Measurements from ENCODE around the gene PTGIS. TPM values are rescaled to one million over a fixed set of nuclear protein-coding genes. Genes with fewer than 3 reads are reported as not detected.
"Not testable (repeated sequence)": the region's sequence is repeated elsewhere in the genome, so short reads cannot be mapped to it uniquely, and the experiment has no call there.

PTGIS gene
- total and polyA plus RNA-seq, 2 donors = 0.76 to 3.3 TPM

DNA sequence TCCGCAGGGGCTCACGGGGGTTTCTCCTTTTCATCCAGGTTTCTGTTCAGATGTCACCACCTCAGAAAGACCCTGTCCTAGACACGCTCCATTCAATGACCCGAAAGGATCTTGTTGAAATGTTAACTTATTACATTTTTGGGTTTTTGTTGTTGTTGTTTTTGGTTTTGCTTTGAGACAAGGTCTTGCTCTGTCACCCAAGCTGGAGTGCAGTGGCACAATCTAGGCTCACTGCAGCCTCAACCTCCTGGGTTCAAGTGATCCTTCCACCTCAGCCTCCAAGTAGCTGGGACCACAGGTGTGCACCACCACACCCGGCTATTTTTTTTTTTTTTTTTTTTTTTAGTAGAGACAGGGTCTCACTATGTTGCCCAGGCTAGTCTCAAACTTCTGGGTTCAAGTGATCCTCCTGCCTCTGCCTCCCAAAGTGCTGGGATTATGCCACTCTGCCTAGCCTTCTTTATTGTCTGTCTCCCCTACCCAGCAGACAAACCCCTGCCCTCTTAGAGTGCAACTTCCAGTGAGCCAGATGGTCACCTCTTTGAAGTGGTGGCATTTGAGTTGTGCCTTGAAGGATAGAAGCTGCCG, 43.7 kb upstream of the PTGIS start:
- H3K4me3 ChIP-seq (ENCODE audit: low read length in 2 of 2); H3K9me3 ChIP-seq (ENCODE audit: control insufficient read depth in 2 of 2, insufficient read depth in 1 of 2, low read length in 1 of 2); H3K36me3 ChIP-seq (ENCODE audit: control insufficient read depth in 2 of 2, insufficient read depth in 2 of 2, low read length in 1 of 2); DNase-seq (ENCODE audit: low read depth in 6 of 9, low spot score in 9 of 9); H3K27ac ChIP-seq (ENCODE audit: low read depth in 1 of 2, low read length in 1 of 2): not testable (repeated sequence)
- peaks cover 0 to 11% of the 10 kb centered on the region in 2 donors for H3K4me1 ChIP-seq (ENCODE audit: control insufficient read depth in 2 of 2, insufficient read depth in 2 of 2, low read length in 2 of 2)
- H3K27me3 ChIP-seq (ENCODE audit: control insufficient read depth in 2 of 2, insufficient read depth in 1 of 2, low read length in 1 of 2) = peaks cover 5 to 19% of the 10 kb centered on the region in 2 donors
- 76% methylated on average over 6 of the region's 6 CpGs for WGBS

DNA sequence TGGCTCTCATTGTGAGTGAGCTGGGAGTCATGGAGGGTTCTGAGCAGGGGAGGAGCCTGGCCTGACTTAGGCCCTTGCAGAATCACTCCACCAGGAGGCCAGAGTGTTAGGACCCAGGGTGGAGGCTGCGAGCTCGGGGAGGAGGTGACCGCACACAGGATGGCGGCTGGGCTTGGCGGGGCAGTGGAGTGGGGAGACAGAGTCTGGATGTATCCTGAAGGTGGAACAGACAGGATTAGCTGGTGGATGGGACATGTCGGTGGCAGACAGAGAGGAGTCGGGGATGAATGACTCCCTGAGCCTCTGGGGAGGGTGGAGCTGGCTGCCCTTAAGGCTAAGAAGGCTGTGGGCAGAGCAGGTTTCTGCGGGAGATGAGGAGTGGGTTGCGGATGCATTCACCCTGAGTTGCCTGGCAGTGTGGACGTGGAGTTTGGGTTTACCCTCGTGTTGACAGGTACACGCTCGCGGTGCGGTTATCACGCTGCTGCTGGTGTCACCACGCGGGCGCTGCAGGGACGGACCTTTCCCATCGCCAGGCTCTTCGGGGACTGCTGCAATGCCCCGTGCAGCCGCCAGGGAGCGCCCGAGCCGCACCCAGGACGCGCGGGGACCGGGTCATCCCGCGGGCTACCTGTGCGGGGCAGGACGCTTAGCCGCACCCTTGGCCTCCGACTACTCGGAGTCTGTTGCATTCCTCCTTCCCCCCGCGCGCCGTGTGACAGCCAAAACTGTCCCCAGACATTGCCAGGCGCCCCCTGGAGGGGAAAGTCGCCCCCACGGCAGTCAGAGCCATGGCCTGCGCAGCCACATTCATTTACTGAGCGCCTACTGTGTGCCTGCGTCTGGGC, 43.0 kb upstream of the PTGIS start:
- 18% methylated on average over 48 of the region's 48 CpGs for WGBS
- Histone ChIP-seq H3K27me3 (ENCODE audit: control insufficient read depth in 2 of 2, insufficient read depth in 1 of 2, low read length in 1 of 2) (peaks cover 5 to 20% of the 10 kb centered on the region in 2 donors), H3K36me3 (ENCODE audit: control insufficient read depth in 2 of 2, insufficient read depth in 2 of 2, low read length in 1 of 2) (no peaks in the 10 kb centered on the region), H3K27ac (ENCODE audit: low read depth in 1 of 2, low read length in 1 of 2) (no peak overlapping the region), H3K4me3 (ENCODE audit: low read length in 2 of 2) (no peak overlapping the region), H3K4me1 (ENCODE audit: control insufficient read depth in 2 of 2, insufficient read depth in 2 of 2, low read length in 2 of 2) (peaks cover 0 to 11% of the 10 kb centered on the region in 2 donors), H3K9me3 (ENCODE audit: control insufficient read depth in 2 of 2, insufficient read depth in 1 of 2, low read length in 1 of 2) (no peaks in the 10 kb centered on the region)
- peak in 8 of 9 donors; percentile 6 to 59 (median 34) for DNase-seq (ENCODE audit: low read depth in 6 of 9, low spot score in 9 of 9)

DNA sequence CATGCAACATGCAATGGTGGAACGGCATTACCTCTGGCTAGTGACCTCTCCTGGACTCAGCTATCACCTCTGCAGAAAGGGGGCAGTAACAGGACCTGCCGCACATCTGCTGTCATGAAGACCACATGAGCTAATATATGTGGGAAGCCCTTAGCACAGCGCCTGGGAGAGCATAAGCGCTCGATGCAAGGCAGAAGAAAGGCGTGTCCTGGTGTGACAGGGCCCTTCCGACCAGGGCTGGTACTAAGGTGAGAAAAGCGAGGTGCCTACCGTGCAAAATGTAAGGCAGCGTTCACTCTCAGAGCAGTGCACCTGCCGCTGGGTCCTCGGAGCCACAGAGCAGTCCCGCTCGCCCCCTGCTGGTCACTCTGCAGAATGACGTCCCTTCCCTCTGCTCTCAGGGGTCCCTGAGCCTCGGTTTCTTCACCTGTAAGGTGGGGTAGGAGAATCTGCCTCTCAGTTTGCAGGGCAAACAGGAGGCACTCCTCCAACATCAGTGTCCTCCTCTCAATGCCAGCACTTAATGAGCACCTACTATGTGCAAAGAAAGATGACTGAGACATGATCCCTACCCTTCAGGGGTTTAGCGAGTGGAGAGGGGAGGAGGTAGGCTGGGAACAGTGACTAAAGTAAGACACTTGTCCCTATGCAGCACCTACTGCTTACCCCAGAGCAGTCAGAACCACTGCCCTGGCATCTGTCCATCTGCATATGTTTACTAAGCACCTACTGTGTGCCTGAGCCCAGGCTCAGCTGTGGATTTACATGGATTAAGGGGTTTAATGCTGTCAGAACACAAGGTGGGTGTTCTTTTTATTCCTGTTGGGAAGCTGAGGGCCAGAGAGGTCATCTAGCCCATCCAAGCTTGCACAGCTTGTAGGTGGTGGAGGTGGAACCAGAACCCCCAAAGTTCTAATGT, 41.1 kb upstream of the PTGIS start:
- no peak overlapping the region for H3K27ac ChIP-seq (ENCODE audit: low read depth in 1 of 2, low read length in 1 of 2)
- DNase-seq (ENCODE audit: low read depth in 6 of 9, low spot score in 9 of 9) = peak; percentile 30 to 80 (median 48)
- WGBS = 7% methylated on average over 17 of the region's 17 CpGs
- H3K27me3 ChIP-seq (ENCODE audit: control insufficient read depth in 2 of 2, insufficient read depth in 1 of 2, low read length in 1 of 2) = peaks cover 5 to 23% of the 10 kb centered on the region in 2 donors
- H3K9me3 ChIP-seq (ENCODE audit: control insufficient read depth in 2 of 2, insufficient read depth in 1 of 2, low read length in 1 of 2) = no peaks in the 10 kb centered on the region
- no peaks in the 10 kb centered on the region for H3K36me3 ChIP-seq (ENCODE audit: control insufficient read depth in 2 of 2, insufficient read depth in 2 of 2, low read length in 1 of 2)
- H3K4me3 ChIP-seq (ENCODE audit: low read length in 2 of 2) = no peak overlapping the region
- H3K4me1 ChIP-seq (ENCODE audit: control insufficient read depth in 2 of 2, insufficient read depth in 2 of 2, low read length in 2 of 2) = peaks cover 0 to 11% of the 10 kb centered on the region in 2 donors

DNA sequence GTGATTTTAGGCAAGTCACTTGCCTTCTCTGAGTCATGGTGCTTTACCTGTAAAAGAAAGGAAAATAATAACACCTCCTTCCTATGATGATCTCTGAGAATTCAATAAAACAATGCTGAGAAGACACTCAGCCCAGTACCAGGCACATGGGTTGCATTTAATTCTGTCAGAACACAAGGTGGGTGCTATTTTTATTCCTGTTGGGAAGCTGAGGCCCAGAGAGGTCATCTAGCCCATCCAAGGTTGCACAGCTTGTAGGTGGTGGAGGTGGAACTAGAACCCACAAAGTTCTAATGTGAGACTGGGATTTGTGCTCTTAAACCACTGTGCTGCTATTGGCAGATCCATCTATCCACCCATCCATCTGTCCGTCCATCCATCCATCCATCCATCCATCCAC, 39.6 kb upstream of the PTGIS start:
- DNase-seq (ENCODE audit: low read depth in 6 of 9, low spot score in 9 of 9) = no peak
- WGBS = 97% methylated on average over 1 of the region's 1 CpG
- Histone ChIP-seq H3K36me3 (ENCODE audit: control insufficient read depth in 2 of 2, insufficient read depth in 2 of 2, low read length in 1 of 2) (no peaks in the 10 kb centered on the region), H3K9me3 (ENCODE audit: control insufficient read depth in 2 of 2, insufficient read depth in 1 of 2, low read length in 1 of 2) (no peaks in the 10 kb centered on the region), H3K4me1 (ENCODE audit: control insufficient read depth in 2 of 2, insufficient read depth in 2 of 2, low read length in 2 of 2) (peaks cover 0 to 11% of the 10 kb centered on the region in 2 donors), H3K27me3 (ENCODE audit: control insufficient read depth in 2 of 2, insufficient read depth in 1 of 2, low read length in 1 of 2) (peaks cover 5 to 23% of the 10 kb centered on the region in 2 donors), H3K27ac (ENCODE audit: low read depth in 1 of 2, low read length in 1 of 2) (no peak overlapping the region), H3K4me3 (ENCODE audit: low read length in 2 of 2) (no peak overlapping the region)

DNA sequence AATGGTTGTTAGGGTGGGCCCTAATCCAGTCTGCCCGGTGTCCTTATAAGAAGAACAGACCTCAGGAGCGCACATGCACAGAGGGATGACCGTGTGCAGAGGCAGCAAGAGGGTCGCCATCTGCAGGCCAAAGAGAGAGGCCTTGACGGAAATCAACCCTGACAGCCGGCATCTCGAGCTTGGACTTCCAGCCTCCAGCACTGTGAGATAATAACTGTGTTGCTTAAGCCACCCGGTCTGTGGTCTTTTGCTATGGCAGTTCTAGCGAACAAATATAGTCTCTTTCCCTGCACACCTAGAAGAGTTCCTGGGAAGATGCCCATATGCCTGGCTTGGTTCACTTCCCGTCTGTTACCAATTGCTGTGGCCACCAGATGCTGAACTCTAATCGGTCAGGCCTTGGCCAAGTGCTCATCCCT, 35.3 kb upstream of the PTGIS start:
- Histone ChIP-seq H3K36me3 (ENCODE audit: control insufficient read depth in 2 of 2, insufficient read depth in 2 of 2, low read length in 1 of 2) (no peaks in the 10 kb centered on the region), H3K4me3 (ENCODE audit: low read length in 2 of 2) (no peak overlapping the region), H3K27ac (ENCODE audit: low read depth in 1 of 2, low read length in 1 of 2) (no peak overlapping the region), H3K4me1 (ENCODE audit: control insufficient read depth in 2 of 2, insufficient read depth in 2 of 2, low read length in 2 of 2) (no peaks in the 10 kb centered on the region), H3K9me3 (ENCODE audit: control insufficient read depth in 2 of 2, insufficient read depth in 1 of 2, low read length in 1 of 2) (no peaks in the 10 kb centered on the region), H3K27me3 (ENCODE audit: control insufficient read depth in 2 of 2, insufficient read depth in 1 of 2, low read length in 1 of 2) (peaks cover 2 to 8% of the 10 kb centered on the region in 2 donors)
- DNase-seq (ENCODE audit: low read depth in 6 of 9, low spot score in 9 of 9) = no peak
- WGBS = 92% methylated on average over 11 of the region's 11 CpGs

DNA sequence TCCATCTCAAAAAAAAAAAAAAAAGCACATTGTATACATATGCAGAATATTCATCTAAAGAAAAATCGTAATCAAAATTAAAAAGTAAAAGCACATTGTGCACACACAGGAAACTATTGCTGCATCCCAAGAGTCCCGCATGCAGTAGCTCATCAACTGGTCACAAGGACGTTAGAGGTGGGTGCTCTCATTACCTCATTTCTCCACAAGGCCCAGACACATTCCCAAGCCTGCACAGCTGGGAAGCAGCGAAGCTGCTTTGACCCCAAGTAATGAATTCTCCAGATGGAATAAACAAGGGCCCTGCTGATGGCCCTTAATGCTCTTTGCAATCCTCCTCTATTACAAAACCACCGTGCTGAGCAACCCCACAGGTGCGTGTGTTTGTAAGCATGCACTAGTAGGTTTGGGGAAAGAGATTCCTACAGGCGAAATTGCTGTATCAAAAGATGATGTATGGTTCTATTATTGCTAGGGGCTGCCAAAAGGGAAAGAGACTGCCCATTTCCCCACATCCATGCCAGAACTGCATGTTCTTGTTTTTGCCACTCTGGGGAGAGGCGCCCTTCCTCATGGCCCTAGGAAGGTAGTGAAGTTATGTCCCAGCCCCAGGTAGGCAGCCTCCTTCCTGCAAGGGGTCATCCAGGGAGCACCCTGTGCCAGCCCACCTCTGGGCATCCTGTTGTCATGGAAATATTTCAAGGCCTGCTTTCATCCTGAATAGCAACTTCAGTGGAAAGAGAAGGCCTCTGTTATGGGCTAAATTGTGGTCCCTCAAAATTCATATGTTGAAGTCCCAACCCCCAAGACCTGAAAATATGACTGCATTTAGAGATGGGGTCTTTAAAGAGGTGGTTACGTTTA, 34.6 kb upstream of the PTGIS start:
- H3K27ac ChIP-seq (ENCODE audit: low read depth in 1 of 2, low read length in 1 of 2) = no peak overlapping the region
- peaks cover 0 to 4% of the 10 kb centered on the region in 2 donors for H3K27me3 ChIP-seq (ENCODE audit: control insufficient read depth in 2 of 2, insufficient read depth in 1 of 2, low read length in 1 of 2)
- DNase-seq (ENCODE audit: low read depth in 6 of 9, low spot score in 9 of 9) = no peak
- 96% methylated on average over 9 of the region's 9 CpGs for WGBS
- H3K9me3 ChIP-seq (ENCODE audit: control insufficient read depth in 2 of 2, insufficient read depth in 1 of 2, low read length in 1 of 2) = no peaks in the 10 kb centered on the region
- H3K4me1 ChIP-seq (ENCODE audit: control insufficient read depth in 2 of 2, insufficient read depth in 2 of 2, low read length in 2 of 2) = no peaks in the 10 kb centered on the region
- no peak overlapping the region for H3K4me3 ChIP-seq (ENCODE audit: low read length in 2 of 2)
- H3K36me3 ChIP-seq (ENCODE audit: control insufficient read depth in 2 of 2, insufficient read depth in 2 of 2, low read length in 1 of 2) = no peaks in the 10 kb centered on the region

DNA sequence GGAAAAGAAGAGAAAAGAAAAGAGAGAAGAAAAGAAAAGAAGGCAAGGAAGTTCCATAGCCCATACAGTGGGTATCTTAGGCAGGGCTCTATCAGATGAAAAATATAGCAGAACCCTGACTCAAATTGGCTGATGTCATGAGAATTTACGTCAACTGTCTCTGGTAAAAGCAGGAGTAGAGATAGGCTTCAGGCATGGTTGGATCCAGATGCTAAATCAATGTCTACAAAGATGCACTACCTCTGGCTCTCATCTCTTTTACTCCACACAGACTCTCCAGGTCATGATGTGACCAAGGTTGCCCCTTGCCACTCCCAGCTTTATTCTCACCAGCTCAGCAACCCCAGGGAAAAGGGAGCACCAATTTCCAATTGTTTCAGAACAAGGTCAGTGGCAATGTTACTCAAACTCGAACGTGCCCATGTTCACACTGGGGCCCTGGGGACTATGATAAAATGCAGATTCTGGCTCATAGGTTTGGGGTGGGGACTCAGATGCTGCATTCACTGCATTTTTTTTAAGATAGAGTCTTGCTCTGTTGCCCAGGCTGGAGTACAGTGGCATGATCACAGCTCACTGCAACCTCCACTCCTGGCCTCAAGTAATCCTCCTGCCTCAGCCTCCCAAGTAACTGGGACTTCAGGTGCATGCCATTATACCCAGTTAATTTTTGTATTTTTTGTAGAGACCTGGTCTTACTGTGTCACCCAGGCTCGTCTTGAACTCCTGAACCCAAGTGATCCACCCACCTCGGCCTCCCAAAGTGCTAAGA, 33.4 kb upstream of the PTGIS start:
- WGBS = 95% methylated on average over 5 of the region's 5 CpGs
- H3K4me3 ChIP-seq (ENCODE audit: low read length in 2 of 2) = no peak overlapping the region
- no peaks in the 10 kb centered on the region for H3K9me3 ChIP-seq (ENCODE audit: control insufficient read depth in 2 of 2, insufficient read depth in 1 of 2, low read length in 1 of 2)
- H3K36me3 ChIP-seq (ENCODE audit: control insufficient read depth in 2 of 2, insufficient read depth in 2 of 2, low read length in 1 of 2) = no peaks in the 10 kb centered on the region
- peaks cover 0 to 4% of the 10 kb centered on the region in 2 donors for H3K27me3 ChIP-seq (ENCODE audit: control insufficient read depth in 2 of 2, insufficient read depth in 1 of 2, low read length in 1 of 2)
- H3K27ac ChIP-seq (ENCODE audit: low read depth in 1 of 2, low read length in 1 of 2) = no peak overlapping the region
- no peak for DNase-seq (ENCODE audit: low read depth in 6 of 9, low spot score in 9 of 9)
- H3K4me1 ChIP-seq (ENCODE audit: control insufficient read depth in 2 of 2, insufficient read depth in 2 of 2, low read length in 2 of 2) = no peaks in the 10 kb centered on the region

DNA sequence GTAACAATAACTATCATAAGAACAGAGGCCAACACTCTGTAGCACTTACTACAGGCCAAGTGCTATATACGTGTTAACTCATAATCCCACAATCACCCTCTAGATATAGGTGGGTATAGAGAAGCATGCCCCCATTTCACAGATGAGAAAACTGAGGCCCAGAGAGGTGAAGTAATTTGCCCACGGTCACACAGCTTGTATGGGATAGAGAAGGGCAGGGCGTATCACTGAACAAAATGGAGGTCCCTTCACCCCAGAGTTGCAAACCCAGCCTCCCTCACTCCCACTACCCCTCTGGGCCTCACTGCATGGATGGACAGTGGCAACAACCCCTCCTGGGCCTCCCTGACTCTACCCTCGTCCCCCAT, 31.8 kb upstream of the PTGIS start:
- Histone ChIP-seq H3K36me3 (ENCODE audit: control insufficient read depth in 2 of 2, insufficient read depth in 2 of 2, low read length in 1 of 2) (no peaks in the 10 kb centered on the region), H3K4me1 (ENCODE audit: control insufficient read depth in 2 of 2, insufficient read depth in 2 of 2, low read length in 2 of 2) (peaks cover 0 to under 1% of the 10 kb centered on the region in 2 donors), H3K27me3 (ENCODE audit: control insufficient read depth in 2 of 2, insufficient read depth in 1 of 2, low read length in 1 of 2) (no peaks in the 10 kb centered on the region), H3K27ac (ENCODE audit: low read depth in 1 of 2, low read length in 1 of 2) (no peak overlapping the region), H3K4me3 (ENCODE audit: low read length in 2 of 2) (no peak overlapping the region), H3K9me3 (ENCODE audit: control insufficient read depth in 2 of 2, insufficient read depth in 1 of 2, low read length in 1 of 2) (no peaks in the 10 kb centered on the region)
- 93% methylated on average over 4 of the region's 4 CpGs for WGBS
- DNase-seq (ENCODE audit: low read depth in 6 of 9, low spot score in 9 of 9) = no peak
